ENCODE data around the gene IGLL5.

The IGLL5 gene

DNA sequence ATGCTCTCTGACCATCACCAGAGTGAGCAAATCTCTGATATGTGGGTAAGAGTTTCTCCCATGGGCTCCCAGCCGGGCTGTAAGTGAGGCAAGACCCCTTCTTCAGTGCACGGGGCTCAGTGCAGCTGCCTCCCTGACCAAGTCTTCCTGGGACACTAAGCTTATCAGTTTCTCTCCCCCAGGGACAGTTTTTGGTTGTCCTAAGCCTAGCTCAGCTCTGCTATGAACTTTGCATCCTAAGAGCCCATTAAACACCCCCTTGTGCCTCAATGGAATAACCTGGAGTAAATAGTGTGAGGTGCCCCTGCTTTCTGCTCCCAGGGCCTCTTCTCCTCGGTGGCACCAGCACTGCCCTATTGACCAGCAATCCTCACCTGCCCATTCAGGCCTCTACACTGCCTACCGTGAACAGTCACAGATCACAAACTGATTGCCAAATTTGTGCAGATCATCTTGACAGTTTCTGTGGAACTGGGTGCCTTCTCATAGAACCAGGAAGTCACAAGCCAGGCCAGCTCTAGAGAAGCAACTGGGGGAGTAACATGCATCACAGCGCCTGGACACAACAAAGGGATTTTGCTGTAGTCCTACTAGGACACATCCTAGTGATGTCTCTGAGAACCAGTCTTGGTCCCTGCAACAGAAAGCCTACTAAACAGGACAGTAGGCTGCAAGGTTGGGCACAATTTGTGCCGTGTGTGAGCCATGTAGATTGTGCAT, 19.5 kb upstream of the IGLL5 start:
- no peaks in the 10 kb centered on the region for H3K36me3 ChIP-seq (ENCODE audit: control insufficient read depth, insufficient read depth, low read length)
- H3K4me1 ChIP-seq (ENCODE audit: control insufficient read depth, insufficient read depth, low read length): no peaks in the 10 kb centered on the region
- peaks cover 48% of the 10 kb centered on the region for H3K27me3 ChIP-seq (ENCODE audit: control insufficient read depth, insufficient read depth, low read length)
- H3K9ac ChIP-seq (ENCODE audit: low read depth, low read length): no peak overlapping the region
- no peaks in the 10 kb centered on the region for H3K9me3 ChIP-seq (ENCODE audit: control insufficient read depth, insufficient read depth, low read length)
- H3K4me3 ChIP-seq (ENCODE audit: low read depth, low read length): no peak overlapping the region

DNA sequence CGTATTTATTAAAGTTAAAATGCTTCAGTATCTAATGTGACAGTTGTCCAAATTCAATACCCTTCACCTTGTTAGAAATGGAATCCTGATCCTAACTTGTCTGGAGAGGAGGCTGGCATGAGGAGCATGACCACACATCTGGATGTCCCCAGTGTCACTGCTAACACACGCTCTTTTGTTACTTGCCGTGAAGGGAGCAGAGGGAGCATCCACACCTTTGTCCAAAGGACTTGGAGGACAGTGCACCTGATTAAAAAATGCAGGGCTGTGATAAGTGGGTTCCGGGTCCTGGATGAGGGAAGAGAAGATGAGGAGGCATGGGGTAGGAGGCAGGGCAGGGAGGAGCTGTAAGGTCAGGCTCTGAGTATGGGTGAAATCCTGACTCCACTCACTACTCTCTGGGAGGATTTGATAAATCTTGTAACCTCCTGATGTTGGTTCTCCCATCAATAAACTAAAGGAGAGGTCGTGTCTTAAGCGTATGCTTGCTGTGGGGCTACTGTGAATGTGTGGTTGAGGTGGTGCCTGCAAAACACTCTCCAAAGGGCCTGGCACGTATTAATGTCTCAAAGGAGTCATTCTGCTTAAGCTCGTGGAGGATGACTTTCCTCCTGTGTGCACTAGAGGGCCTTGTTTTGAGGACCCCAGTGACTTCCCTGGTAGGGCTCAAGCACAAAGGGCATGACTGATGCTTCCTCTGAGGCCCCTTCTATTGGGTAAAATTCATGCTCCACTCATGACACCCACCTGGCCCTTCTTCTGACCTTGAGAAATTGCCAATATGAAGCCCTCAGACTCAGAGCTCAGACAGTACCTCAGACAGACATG, 16.8 kb upstream of the IGLL5 start:
- H3K4me3 ChIP-seq (ENCODE audit: low read depth, low read length): no peak overlapping the region
- no peaks in the 10 kb centered on the region for H3K36me3 ChIP-seq (ENCODE audit: control insufficient read depth, insufficient read depth, low read length)
- no peaks in the 10 kb centered on the region for H3K4me1 ChIP-seq (ENCODE audit: control insufficient read depth, insufficient read depth, low read length)
- H3K9ac ChIP-seq (ENCODE audit: low read depth, low read length): no peak overlapping the region
- peaks cover 49% of the 10 kb centered on the region for H3K27me3 ChIP-seq (ENCODE audit: control insufficient read depth, insufficient read depth, low read length)
- H3K9me3 ChIP-seq (ENCODE audit: control insufficient read depth, insufficient read depth, low read length): no peaks in the 10 kb centered on the region

DNA sequence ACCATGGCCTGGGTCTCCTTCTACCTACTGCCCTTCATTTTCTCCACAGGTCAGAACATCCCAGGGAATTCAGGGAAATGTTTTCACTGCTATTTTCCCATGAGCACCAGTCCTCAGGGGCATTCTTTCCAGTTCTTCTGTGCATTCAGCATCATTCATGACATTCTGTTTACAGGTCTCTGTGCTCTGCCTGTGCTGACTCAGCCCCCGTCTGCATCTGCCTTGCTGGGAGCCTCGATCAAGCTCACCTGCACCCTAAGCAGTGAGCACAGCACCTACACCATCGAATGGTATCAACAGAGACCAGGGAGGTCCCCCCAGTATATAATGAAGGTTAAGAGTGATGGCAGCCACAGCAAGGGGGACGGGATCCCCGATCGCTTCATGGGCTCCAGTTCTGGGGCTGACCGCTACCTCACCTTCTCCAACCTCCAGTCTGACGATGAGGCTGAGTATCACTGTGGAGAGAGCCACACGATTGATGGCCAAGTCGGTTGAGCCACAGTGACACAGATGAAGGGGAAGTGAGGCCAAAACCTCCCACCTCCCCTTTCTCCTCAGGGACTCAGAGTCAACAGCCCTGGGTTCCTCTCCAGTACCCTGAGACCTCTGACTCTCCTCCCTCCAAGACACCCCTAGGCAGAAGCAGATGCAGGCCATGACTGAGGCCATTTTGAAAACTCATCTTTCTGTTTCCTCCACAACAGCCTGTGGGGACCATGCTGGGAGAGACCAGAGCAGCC, 15.9 kb upstream of the IGLL5 start:
- no peaks in the 10 kb centered on the region for H3K4me1 ChIP-seq (ENCODE audit: control insufficient read depth, insufficient read depth, low read length)
- H3K4me3 ChIP-seq (ENCODE audit: low read depth, low read length): no peak overlapping the region
- H3K9me3 ChIP-seq (ENCODE audit: control insufficient read depth, insufficient read depth, low read length): no peaks in the 10 kb centered on the region
- peaks cover 40% of the 10 kb centered on the region for H3K27me3 ChIP-seq (ENCODE audit: control insufficient read depth, insufficient read depth, low read length)
- no peaks in the 10 kb centered on the region for H3K36me3 ChIP-seq (ENCODE audit: control insufficient read depth, insufficient read depth, low read length)
- no peak overlapping the region for H3K9ac ChIP-seq (ENCODE audit: low read depth, low read length)

DNA sequence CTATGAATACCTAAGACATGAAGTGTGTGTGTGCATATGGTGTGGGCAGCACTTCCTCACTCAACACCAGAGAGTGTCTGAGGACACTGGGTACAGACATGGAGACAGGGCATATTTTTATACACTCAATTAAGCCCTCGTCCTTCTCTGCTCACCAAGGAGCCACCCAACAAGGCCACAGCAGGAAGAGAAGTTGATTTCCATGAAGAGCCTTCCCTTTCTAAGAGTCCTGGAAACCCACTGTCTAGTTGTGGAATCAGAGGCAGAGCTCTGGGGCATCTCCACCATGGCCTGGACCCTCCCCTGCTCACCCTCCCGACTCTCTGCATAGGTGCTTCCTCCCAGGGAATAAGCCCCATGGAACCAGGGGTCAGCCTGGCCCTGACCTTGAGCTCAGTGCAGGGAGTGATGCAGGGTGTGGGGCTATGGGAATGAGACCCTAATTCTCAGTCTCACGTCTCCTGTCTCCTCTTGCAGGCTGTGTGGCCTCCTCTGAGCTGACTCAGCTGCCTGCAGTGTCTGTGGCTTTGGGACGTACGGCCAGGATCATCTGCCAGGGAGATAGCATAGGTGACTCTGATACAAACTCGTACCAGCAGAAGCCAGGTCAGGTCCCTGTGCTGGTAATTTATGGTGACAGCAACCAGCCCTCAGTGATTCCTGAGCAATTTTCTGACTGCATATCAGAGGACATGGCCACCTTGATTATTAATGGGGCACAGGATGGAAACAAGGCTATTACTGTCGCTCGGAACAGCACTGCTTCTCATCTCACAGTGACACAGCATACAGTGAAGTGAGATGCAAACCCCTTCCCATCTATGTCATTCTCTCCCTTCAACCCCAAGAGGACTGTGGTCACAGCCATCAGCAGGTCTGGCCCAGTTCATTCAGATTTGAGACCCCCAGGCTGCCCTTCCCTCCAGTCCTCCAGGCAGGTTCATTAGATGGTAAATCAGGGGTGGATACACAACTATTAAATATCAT, 14.6 kb upstream of the IGLL5 start:
- H3K4me1 ChIP-seq (ENCODE audit: control insufficient read depth, insufficient read depth, low read length): no peaks in the 10 kb centered on the region
- H3K9me3 ChIP-seq (ENCODE audit: control insufficient read depth, insufficient read depth, low read length): no peaks in the 10 kb centered on the region
- H3K27me3 ChIP-seq (ENCODE audit: control insufficient read depth, insufficient read depth, low read length): peaks cover 30% of the 10 kb centered on the region
- H3K4me3 ChIP-seq (ENCODE audit: low read depth, low read length): no peak overlapping the region
- no peaks in the 10 kb centered on the region for H3K36me3 ChIP-seq (ENCODE audit: control insufficient read depth, insufficient read depth, low read length)
- H3K9ac ChIP-seq (ENCODE audit: low read depth, low read length): no peak overlapping the region

DNA sequence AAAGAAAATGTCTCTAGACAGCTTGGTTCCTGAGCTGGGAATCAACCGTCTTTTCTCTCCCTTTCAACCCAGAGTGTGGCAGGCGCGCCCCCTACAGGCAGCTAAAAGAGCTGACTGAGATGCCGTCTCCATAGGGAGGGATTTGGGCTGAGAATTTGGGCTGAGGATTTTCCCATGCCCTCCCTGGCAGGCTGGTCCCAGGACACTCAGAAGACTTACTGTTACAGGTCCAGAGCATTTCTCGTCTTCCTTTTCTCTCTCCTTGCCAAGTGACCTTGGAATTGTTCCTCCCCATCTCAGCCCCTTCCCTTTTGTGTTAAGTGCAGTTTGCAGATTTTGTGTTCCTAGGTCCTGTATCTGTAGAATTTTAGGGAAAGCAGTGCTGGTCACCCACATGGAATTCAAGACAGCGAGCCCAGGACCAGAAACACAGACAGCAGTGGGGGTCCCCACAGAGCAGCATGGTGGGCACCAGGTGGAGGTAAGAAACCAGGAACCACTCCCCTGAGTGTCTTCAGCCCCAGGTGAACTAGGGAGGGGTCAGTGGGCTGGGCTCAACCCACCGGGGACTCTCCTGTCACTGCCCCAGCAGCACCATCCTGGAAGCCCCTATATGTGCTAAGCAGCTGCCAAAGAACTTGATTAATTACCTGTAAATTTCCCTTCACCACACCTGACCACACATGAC, 9.9 kb upstream of the IGLL5 start:
- Histone ChIP-seq H3K9ac (ENCODE audit: low read depth, low read length) (no peak overlapping the region), H3K9me3 (ENCODE audit: control insufficient read depth, insufficient read depth, low read length) (no peaks in the 10 kb centered on the region), H3K36me3 (ENCODE audit: control insufficient read depth, insufficient read depth, low read length) (no peaks in the 10 kb centered on the region), H3K27me3 (ENCODE audit: control insufficient read depth, insufficient read depth, low read length) (peaks cover 13% of the 10 kb centered on the region), H3K4me3 (ENCODE audit: low read depth, low read length) (no peak overlapping the region), H3K4me1 (ENCODE audit: control insufficient read depth, insufficient read depth, low read length) (no peaks in the 10 kb centered on the region)

DNA sequence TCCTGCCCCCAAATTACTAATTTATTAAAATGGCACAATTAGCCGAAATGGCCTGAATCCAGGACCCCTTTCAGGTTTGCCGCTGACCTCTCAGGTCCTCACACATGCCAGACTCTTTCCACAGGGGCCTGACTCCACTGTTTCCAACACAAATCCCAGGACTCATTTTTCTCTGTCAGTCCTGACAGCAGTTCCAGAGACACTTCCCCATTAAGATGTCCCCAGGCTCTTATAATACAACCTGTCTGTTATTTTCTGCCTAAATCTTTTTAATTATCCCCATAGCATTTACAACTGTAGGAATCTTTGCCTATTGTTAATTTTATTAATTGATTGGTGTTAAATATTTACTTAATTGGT, 9.4 kb upstream of the IGLL5 start:
- no peak overlapping the region for H3K4me3 ChIP-seq (ENCODE audit: low read depth, low read length)
- H3K36me3 ChIP-seq (ENCODE audit: control insufficient read depth, insufficient read depth, low read length): no peaks in the 10 kb centered on the region
- no peaks in the 10 kb centered on the region for H3K4me1 ChIP-seq (ENCODE audit: control insufficient read depth, insufficient read depth, low read length)
- peaks cover 13% of the 10 kb centered on the region for H3K27me3 ChIP-seq (ENCODE audit: control insufficient read depth, insufficient read depth, low read length)
- no peak overlapping the region for H3K9ac ChIP-seq (ENCODE audit: low read depth, low read length)
- no peaks in the 10 kb centered on the region for H3K9me3 ChIP-seq (ENCODE audit: control insufficient read depth, insufficient read depth, low read length)

DNA sequence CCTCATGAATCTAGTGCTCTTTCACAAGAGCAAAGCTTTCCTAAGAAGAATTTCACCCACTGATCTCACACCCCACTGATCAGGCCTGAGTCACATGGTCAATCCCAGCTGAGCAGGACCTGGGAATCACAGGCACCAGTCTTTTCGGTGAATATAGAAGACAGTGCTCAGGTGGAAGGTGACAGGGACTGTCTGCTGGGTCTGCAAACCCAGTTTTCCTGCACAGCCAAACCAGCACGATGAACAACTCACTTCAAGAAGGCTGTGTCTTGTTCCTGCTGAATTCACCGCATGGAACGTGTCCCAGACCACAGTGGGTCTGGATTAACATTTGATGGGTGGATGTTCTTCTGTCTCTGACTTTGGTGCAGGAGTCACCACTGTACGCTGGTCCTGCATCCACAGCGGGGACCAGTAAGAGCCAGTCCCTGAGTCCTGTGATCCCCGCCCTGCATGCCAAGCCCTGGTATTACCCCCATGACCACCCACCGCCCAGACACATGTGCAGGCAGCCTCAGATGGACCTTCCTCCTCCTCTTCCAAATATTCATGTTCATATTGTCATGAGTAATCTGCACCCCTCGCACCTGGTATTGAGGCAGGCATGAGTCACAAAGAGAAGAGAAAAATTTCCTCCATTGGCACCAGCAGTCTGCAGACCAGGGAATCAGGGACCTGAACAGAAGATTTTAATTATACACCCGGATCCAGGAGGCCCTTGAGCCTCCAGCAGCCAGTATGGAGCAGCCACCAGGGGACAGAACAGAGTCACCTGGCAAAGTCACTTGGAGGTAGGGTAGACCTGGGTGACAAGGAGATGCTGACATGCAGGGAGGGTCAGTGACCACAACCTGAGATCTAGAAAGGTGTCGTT, 8.6 kb upstream of the IGLL5 start:
- no peaks in the 10 kb centered on the region for H3K4me1 ChIP-seq (ENCODE audit: control insufficient read depth, insufficient read depth, low read length)
- no peak overlapping the region for H3K4me3 ChIP-seq (ENCODE audit: low read depth, low read length)
- no peak overlapping the region for H3K9ac ChIP-seq (ENCODE audit: low read depth, low read length)
- H3K36me3 ChIP-seq (ENCODE audit: control insufficient read depth, insufficient read depth, low read length): no peaks in the 10 kb centered on the region
- H3K27me3 ChIP-seq (ENCODE audit: control insufficient read depth, insufficient read depth, low read length): peaks cover 11% of the 10 kb centered on the region
- no peaks in the 10 kb centered on the region for H3K9me3 ChIP-seq (ENCODE audit: control insufficient read depth, insufficient read depth, low read length)

DNA sequence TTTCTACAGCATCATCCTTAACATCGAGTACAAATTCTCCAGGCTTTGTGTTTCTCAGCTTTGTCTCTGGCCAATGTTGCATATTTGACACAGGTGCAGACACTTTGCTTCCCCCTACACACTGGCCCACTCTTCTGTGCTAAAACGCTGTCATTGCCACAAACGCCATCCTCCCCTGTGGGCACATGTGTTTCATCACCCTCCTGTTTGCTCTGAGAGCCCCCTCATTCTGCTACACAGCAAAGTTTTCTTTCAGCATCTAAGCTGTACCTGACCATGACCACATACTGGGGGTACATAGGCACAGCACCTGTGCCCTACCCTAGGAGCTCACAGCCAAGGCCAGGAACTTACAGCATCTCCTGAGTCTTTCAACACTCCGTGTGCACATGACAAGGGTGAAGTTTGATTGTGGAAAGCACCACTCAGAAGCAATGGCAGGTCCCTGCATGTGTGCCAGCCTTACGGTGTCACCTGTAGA, 7.9 kb upstream of the IGLL5 start:
- H3K27me3 ChIP-seq (ENCODE audit: control insufficient read depth, insufficient read depth, low read length): peaks cover 11% of the 10 kb centered on the region
- H3K9me3 ChIP-seq (ENCODE audit: control insufficient read depth, insufficient read depth, low read length): no peaks in the 10 kb centered on the region
- no peaks in the 10 kb centered on the region for H3K36me3 ChIP-seq (ENCODE audit: control insufficient read depth, insufficient read depth, low read length)
- H3K9ac ChIP-seq (ENCODE audit: low read depth, low read length): no peak overlapping the region
- no peaks in the 10 kb centered on the region for H3K4me1 ChIP-seq (ENCODE audit: control insufficient read depth, insufficient read depth, low read length)
- H3K4me3 ChIP-seq (ENCODE audit: low read depth, low read length): no peak overlapping the region

DNA sequence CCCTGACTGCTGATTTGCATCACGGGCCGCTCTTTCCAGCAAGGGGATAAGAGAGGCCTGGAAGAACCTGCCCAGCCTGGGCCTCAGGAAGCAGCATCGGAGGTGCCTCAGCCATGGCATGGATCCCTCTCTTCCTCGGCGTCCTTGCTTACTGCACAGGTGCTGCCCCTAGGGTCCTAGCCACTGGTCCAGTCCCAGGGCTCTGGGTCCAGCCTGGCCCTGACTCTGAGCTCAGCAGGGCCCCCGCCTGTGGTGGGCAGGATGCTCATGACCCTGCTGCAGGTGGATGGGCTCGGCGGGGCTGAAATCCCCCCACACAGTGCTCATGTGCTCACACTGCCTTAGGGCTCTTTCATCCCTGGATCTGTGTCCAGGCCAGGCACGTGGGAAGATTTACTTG, 7.0 kb upstream of the IGLL5 start:
- peaks cover 16% of the 10 kb centered on the region for H3K27me3 ChIP-seq (ENCODE audit: control insufficient read depth, insufficient read depth, low read length)
- no peaks in the 10 kb centered on the region for H3K36me3 ChIP-seq (ENCODE audit: control insufficient read depth, insufficient read depth, low read length)
- H3K9ac ChIP-seq (ENCODE audit: low read depth, low read length): no peak overlapping the region
- H3K4me3 ChIP-seq (ENCODE audit: low read depth, low read length): no peak overlapping the region
- H3K9me3 ChIP-seq (ENCODE audit: control insufficient read depth, insufficient read depth, low read length): no peaks in the 10 kb centered on the region
- no peaks in the 10 kb centered on the region for H3K4me1 ChIP-seq (ENCODE audit: control insufficient read depth, insufficient read depth, low read length)

Data from iPS-15b (cell line).